Jurkat, Clone E6-1 (cell line): Measurements from ENCODE around the gene HHIP.

Experiments
- DNase-seq: peaks from one replicate; pipeline ENCODE4 v3.0.0-alpha.2; 2011; ENCODE audit warnings: low read depth, low spot score
- H3K4me3 ChIP-seq: 2 replicates; pipeline ENCODE4 v1.5.1; 2011; ENCODE audit warnings: mild to moderate bottlenecking, low read length, control low read depth, moderate library complexity

Gene HHIP

GRCh38 chr4:144653781-144654545 lies 8.0 kb downstream of the HHIP start:
- peak overlapping the region; percentile 4; the same call in 1 of the 2 replicates for H3K4me3 ChIP-seq
- DNase-seq, result no peak

GRCh38 chr4:144655491-144655890 lies 9.5 kb downstream of the HHIP start:
- H3K4me3 ChIP-seq, result no peak overlapping the region
- no peak for DNase-seq

DNA sequence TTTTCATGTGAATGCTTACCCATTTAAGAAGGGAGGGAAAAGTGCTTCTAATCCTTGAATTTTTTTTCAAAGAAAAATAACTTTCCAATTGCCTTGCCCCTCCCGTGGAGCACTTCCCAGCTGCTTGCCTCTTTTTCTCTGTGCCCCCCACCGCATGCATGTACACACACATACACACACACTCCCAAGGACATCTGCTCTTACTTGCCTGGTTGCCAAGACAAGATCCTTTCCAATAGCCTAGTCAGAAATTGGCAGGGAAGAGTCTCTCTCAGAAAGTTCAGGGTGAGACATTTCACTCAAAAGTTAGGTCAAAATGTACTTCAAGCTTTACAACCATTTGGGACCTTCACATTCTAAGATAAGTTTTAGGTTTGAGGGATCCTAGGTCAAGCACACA lies 10.9 kb downstream of the HHIP start:
- no peak for DNase-seq

GRCh38 chr4:144658015-144658567 lies 12.1 kb downstream of the HHIP start:
- no peak overlapping the region for H3K4me3 ChIP-seq
- no peak for DNase-seq

More for the DNA sequence above, 10.9 kb downstream of the HHIP start:
- no peak overlapping the region for H3K4me3 ChIP-seq

DNA sequence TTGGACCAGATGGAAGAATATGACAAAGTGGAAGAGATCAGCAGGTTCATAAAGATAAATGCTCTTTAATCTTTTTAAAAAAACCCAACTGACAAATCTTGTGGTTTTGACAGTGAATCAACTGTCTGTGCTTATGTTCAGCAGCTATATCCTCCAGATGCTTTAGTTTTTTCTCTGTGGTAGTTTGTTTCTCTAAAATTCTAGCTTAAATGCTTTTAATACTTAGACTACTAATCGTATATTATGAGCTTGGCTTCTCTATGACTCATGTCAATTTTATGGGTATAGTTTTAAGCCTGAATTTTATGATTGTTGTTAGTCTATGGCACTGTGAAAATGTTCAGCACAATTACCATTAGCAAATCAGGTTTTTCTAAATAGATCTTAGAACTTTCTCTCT lies 12.9 kb downstream of the HHIP start:
- peak; percentile 93 for DNase-seq
- H3K4me3 ChIP-seq, result peak overlapping the region; percentile 52

GRCh38 chr4:144659447-144659846 lies 13.5 kb downstream of the HHIP start:
- H3K4me3 ChIP-seq, result peak overlapping the region; percentile 52
- DNase-seq, result peak; percentile 52

DNA sequence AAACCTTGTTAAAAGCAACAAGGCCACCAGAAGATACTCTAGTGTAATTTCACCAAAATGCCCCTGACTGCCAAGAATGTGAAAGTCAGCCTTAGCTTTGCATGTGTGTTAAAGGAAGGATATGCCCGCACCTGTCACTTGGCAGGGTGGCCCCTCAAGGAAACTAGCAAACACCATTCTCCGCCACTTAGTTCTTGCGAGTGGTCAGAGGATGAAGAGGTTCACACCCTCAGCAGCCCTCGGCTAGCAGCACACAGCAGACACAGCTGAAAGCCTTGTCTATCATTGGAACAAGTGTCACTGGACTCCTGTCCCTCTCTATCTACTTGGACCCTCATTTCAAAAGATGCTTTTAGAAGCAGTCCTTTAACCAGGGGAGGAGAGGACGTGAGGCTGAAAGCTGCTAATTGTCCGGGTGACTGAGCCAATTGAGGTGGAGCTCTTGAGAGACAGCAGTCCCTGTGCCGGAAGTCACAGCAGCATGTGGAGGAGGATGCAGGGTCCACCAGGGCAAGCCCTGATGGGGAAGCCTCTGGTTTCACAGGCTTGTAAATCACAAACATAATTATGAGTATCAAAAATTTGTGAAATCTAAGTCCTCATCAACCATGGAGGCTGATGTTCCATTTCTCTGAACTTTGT lies 18.0 kb downstream of the HHIP start:
- H3K4me3 ChIP-seq, result peak overlapping the region; percentile 21
- peak; percentile 63 for DNase-seq

- no peak overlapping the region for H3K4me3 ChIP-seq
- no peak for DNase-seq
Measured at GRCh38 chr4:144666539-144667175, 20.7 kb downstream of the HHIP start.

DNA sequence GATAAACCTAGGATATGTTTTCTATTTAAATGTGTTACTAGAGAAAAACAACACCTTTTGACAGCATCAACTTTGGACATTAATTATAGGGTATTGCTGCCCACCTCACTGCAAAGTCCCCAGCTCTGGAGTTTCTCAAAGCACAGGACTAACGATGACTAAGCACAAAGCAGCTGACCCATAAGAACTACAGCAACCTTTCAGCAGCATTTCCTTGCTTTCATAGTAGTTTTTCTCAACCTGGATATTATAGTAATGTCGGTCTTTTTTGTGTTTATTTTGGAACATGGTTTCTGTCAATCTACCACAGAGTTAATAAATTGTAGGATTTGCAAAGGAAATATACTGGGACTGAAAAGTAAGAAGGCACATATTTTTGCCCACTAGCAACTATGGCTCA lies 21.5 kb downstream of the HHIP start:
- no peak for DNase-seq

DNA sequence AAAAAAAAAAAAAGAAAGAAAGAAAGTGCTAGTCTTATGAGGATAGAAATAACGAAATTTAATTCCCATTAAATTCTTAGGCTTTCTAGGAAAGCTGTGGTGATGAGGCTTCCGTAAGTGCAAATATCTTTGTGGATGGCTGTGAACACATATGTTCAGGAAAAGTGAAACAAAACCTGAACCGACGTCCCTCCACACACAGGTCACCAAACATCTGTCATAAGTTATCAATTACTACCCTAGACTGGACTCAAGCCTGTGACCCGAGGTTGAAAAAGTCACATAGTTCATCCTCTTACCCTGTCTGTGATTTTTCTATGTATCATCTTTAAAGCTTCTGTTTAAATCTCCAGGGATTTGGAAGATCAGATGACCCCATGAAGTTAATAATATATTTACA lies 24.8 kb downstream of the HHIP start:
- DNase-seq, result no peak
- no peak overlapping the region for H3K4me3 ChIP-seq

More for the DNA sequence above, 21.5 kb downstream of the HHIP start:
- no peak overlapping the region for H3K4me3 ChIP-seq

DNA sequence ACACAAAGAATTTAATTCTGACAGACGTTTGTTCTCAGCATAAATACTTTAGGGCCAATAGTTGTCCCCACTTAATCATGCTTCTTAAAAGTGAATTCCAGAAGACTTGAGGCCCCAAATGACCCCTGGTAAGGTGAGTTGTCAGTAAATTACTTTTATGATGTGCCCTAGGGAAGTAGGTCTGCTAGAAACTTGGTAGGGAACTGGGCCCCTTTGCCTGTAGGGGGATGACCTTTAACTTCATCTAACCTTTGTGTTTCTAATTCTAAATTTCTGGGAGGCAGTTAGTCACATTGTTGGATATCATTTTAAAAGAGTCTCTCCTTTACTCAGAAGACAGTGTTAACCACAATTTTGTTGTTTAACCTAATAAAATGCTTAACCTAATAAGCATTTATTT lies 28.8 kb downstream of the HHIP start:
- H3K4me3 ChIP-seq, result no peak overlapping the region
- no peak for DNase-seq

GRCh38 chr4:144681806-144682205 lies 35.9 kb downstream of the HHIP start:
- H3K4me3 ChIP-seq, result no peak overlapping the region
- no peak for DNase-seq

DNA sequence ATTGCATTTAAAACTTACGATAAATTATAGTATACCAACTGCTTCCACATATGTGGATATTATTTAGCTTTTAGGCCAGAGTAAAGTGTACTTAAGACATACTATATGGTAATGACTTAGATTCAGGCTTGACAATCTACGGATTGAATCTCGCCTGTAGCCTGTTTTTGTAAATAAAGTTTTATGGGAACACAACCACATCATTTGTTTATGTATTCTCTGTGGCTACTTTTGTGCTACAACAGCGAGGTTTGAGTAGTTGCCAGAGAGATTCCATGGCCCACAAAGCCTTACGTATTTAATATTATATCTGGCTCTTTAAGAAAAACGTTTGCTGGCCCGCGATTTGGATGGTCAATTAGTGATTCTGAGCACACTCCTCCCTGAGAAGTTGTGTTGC lies 37.6 kb downstream of the HHIP start:
- no peak overlapping the region for H3K4me3 ChIP-seq

GRCh38 chr4:144685911-144686310 lies 40.0 kb downstream of the HHIP start:
- no peak for DNase-seq
- no peak overlapping the region for H3K4me3 ChIP-seq

More for the DNA sequence above, 37.6 kb downstream of the HHIP start:
- no peak for DNase-seq

DNA sequence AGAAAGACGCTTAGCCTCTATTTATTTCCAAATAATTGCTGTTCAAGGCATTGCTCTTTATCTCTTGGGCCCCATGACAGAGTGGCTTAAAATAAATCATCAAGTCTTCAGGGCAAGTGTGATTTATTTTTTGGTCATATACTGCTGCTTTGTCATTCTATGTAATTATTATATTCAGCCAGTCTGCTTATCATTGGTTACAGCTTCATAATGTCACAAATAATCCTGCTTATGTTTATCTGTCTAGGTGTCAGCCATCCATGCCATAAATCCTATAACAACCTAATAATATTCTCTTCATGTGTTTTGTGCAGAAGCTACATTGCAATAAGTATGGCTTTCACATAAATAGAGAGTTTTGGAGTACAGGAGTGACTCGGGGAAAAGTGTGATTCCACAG lies 41.0 kb downstream of the HHIP start:
- DNase-seq, result no peak
- H3K4me3 ChIP-seq, result no peak overlapping the region

DNA sequence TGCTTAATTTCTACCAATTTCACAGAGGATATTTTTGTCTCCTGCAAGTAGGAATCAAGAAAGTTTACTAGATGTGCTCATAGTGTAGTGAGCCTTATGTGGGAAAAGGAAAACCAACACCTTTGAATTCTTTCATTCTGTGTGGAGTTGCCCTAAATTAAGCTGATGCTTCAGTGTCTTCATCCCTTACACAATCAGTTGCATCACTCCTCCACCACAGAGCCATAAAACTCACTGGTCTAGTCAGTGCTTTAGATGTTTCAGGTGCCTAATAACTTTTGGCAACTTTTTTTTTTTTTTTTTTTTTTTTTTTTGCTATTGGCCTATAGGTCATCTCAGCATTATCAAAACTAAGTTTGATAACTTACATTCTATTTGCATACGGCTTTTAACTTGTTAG lies 41.5 kb downstream of the HHIP start:
- no peak for DNase-seq
- H3K4me3 ChIP-seq, result no peak overlapping the region

- no peak overlapping the region for H3K4me3 ChIP-seq
- DNase-seq, result no peak
Measured at GRCh38 chr4:144688035-144688569, 42.1 kb downstream of the HHIP start.

DNA sequence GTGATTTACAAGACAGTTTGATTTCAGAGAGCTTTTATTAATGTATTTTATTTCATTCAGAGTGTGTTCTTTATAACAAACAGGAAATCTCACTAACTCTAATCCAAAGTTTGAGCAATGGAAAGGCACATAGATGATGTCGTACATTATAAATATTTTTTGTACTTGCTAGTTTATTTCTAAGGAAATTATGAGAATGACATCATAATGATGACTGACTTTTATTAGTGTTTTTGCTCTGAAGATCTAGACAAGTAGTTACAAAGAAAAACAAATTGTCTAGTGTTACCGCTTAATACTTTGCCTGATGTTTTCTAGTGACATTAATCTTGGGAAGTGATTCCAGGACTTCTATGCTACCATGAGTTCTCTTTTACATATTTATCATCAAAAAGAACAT lies 43.2 kb downstream of the HHIP start:
- H3K4me3 ChIP-seq, result no peak overlapping the region
- DNase-seq, result no peak

GRCh38 chr4:144695721-144696120 lies 49.8 kb downstream of the HHIP start:
- no peak overlapping the region for H3K4me3 ChIP-seq

DNA sequence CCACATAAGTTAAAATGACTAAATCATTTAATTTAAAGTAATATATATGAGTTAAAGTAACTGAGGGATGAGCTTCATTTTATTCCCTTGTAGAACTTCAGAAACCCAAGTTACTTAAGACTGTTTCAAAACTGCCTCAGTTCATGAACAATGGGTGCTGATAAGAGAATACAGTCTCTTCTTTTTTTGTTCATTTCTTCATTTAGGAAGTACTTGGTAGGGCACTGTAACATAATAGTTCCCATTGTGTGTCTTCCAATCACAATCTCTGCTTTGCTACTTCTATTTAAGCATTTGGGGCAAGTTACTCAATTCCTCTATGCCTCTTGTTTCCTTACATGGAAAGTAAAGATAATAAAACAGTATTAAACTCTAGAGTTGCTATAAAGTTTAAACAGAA lies 50.4 kb downstream of the HHIP start:
- DNase-seq, result no peak
- no peak overlapping the region for H3K4me3 ChIP-seq

More at GRCh38 chr4:144695721-144696120, 49.8 kb downstream of the HHIP start:
- DNase-seq, result no peak
